OCI-M1 (cell line): ENCODE results near the gene ATP5F1C.
A peak's percentile ranks its signal among the peaks of the same experiment; 100 is the strongest.

Experiments
- DNase-seq: peaks from one replicate; lab custom pipeline; 2025; lab: John Stamatoyannopoulos, UW

The ATP5F1C gene

DNA sequence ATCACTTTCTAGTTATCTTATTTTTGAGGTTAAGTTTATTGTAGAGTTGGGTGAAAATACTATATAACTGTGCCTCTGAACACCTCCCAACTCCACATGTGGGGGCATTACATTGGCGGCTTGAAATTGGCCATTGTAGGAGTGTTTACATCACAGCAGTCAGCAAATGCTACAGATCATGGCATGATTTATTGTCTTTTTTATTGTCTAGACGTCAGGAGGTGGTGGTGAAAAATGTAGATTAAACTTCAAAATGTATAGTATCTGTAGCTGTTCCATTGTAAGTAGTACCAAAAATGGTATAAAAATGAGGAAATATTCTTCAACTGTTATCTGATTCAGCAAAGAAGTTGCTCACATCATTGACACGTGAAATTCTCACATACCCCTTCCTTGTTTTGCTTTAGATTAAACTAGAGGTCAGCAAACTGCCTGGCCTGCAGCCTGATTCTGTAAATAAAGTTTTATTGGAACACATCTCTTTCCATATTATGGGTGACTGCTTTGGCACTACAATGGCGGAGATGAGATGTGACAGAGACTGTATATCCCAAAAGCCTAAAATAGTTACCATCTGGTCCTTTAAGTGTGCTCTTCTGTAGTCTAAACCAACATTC, 65.4 kb downstream of the ATP5F1C start:
- DNase-seq, result peak; percentile 83

DNA sequence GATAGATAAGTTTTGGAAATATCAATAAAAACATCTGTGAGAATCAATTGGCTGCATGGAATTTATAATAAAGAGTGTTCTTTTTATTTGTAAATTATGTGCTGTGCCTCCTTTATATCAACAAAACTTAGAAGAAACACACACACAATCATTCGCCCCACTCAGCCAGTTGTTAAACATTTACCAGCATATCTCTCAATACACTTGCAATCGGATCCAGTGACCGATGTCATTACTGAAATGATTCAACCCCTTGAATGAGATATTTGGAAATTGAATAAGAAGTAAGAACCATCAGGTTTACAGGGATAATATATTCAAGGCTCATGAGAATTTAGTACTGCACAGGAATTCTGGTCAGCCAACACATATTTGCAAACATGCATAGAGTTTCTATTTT, 65.9 kb downstream of the ATP5F1C start:
- no peak for DNase-seq

DNA sequence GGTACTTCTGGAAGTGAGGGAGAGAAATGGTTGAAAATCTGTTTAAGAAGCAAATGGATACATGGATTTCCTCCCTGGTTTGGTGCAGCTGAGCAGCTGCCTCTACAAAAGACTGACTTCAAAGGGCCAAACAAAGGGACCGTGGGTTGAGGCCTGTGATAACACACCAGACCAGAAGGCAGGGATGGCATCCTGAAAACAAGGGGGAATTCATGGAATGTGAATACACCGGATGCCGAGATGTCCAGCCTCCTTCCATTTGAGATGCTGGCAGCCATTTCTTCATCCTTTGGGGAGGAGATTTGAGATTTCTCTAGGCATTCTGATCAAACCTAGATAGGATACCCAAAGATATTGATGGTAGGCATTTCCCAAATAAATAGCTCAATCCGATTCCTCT, 67.2 kb downstream of the ATP5F1C start:
- DNase-seq, result no peak

DNA sequence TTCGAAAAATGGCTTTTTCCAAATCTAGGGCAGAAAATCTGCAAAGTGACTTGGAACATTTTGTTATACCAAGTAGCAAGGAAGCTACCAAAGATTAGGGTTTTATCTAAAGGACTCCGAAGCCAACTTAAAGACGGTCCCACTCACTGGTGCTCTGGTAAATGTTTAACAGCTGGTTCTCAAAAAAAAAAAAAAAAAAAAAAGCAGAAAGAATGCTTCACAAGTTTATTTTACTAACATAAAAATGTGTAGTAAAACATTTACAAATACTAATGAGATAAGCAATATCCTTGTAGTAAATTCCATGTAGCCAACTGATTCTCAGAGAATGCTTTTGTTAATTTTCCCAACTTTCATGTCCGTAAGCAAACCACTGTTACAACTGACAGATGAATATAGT, 68.7 kb downstream of the ATP5F1C start:
- DNase-seq, result no peak

DNA sequence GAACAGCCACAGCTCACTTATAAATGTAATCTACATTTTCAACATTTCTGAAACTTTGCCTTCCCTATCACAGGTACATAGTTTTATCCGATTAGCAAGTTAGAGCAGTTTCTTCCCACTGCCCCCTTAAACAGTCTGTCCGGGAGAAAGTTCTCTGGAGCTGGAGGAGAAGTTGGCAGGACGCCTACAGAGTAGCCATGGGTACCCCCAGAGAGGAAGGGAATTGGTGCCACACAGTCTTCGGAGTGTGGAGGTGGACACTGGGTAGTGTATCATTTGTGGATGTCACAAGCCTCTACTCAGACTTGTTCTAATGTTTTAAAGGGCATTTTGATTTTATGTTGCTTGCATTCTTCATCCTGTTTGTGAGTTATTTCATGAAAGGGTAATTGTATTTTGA, 69.3 kb downstream of the ATP5F1C start:
- no peak for DNase-seq
